ENCODE results near the gene PLXNC1.

GRCh38 chr12:94284046-94284445 lies 135.7 kb downstream of the PLXNC1 start:
- no peak for TF ChIP-seq CTCF (IDR thresholded peaks at IDR 0.05)
- TF ChIP-seq POLR2A (IDR thresholded peaks at IDR 0.05) = no peak
- TF ChIP-seq POLR2AphosphoS5 (IDR thresholded peaks at IDR 0.05) = no peak
- no peak for TF ChIP-seq EP300 (IDR thresholded peaks at IDR 0.05)

Data from upper lobe of left lung (tissue), 4 donors.